Activated CD4-positive, alpha-beta T cell treated with anti-CD3 and anti-CD28 coated beads, Interleukin-2, amount 50 U/mL, for 24 hours (primary cell): Measurements from ENCODE around the gene FSTL3.

Source experiments
- DNase-seq, 2 donors: peaks; one replicate each; pipeline ENCODE4 v3.0.0-alpha.2; 2020; ENCODE audit warnings: low read depth in 1 of 2, low spot score in 1 of 2

FSTL3 gene

GRCh38 chr19:644789-645188 lies 31.4 kb upstream of the FSTL3 start:
- no peak for DNase-seq

- no peak for DNase-seq
Observed at GRCh38 chr19:645912-646778, 30.0 kb upstream of the FSTL3 start.

GRCh38 chr19:646779-647565 lies 29.2 kb upstream of the FSTL3 start:
- DNase-seq: no peak

GRCh38 chr19:647566-648284 lies 28.5 kb upstream of the FSTL3 start:
- DNase-seq: no peak

- no peak for DNase-seq
Observed at GRCh38 chr19:648305-648704, 27.9 kb upstream of the FSTL3 start.

- DNase-seq: no peak
Observed at GRCh38 chr19:648904-649801, 27.0 kb upstream of the FSTL3 start.

- no peak for DNase-seq
Observed at GRCh38 chr19:650121-650520, 26.1 kb upstream of the FSTL3 start.

- no peak for DNase-seq
Observed at GRCh38 chr19:651114-651818, 24.9 kb upstream of the FSTL3 start.

GRCh38 chr19:651991-652390 lies 24.2 kb upstream of the FSTL3 start:
- no peak for DNase-seq

- no peak for DNase-seq
Observed at GRCh38 chr19:652467-653389, 23.5 kb upstream of the FSTL3 start.

- no peak for DNase-seq
Observed at GRCh38 chr19:653425-653824, 22.8 kb upstream of the FSTL3 start.

GRCh38 chr19:655691-656090 lies 20.5 kb upstream of the FSTL3 start:
- DNase-seq: no peak

- DNase-seq: no peak
Observed at GRCh38 chr19:656751-657559, 19.2 kb upstream of the FSTL3 start.

- DNase-seq: no peak
Observed at GRCh38 chr19:657611-658010, 18.6 kb upstream of the FSTL3 start.

GRCh38 chr19:658059-658839 lies 17.9 kb upstream of the FSTL3 start:
- no peak for DNase-seq

GRCh38 chr19:658916-659839 lies 17.0 kb upstream of the FSTL3 start:
- no peak for DNase-seq
